Stimulated activated memory B cell treated with anti-CD40 and anti-IgM and Interleukin-4, amounts not matched to agents 10 μg/mL and 1 μg/mL and 100 μg/mL, for 72 hours (primary cell): ENCODE measurements around the gene RANBP1.

Experiments
- ATAC-seq: fragments of 150-1000 bp; cut with Tn5 transposase; 2 replicates; pipeline ENCODE4 v1.10.0; 2021
- H3K27ac Mint-ChIP-seq: one replicate; pipeline ENCODE4 v1.8.0; 2022; ENCODE audit warnings: mild to moderate bottlenecking, mixed read lengths
- H3K27me3 Mint-ChIP-seq: one replicate; pipeline ENCODE4 v1.8.0; 2022; ENCODE audit warnings: mixed read lengths
- H3K36me3 Mint-ChIP-seq: one replicate; pipeline ENCODE4 v1.8.0; 2022; ENCODE audit warnings: mixed read lengths
- H3K4me1 Mint-ChIP-seq: one replicate; pipeline ENCODE4 v1.8.0; 2022; ENCODE audit warnings: mixed read lengths
- H3K4me3 Mint-ChIP-seq: one replicate; pipeline ENCODE4 v1.8.0; 2022; ENCODE audit warnings: mild to moderate bottlenecking, moderate library complexity, mixed read lengths
- H3K9me3 Mint-ChIP-seq: one replicate; pipeline ENCODE4 v1.8.0; 2022; ENCODE audit warnings: mixed read lengths

The RANBP1 gene

DNA sequence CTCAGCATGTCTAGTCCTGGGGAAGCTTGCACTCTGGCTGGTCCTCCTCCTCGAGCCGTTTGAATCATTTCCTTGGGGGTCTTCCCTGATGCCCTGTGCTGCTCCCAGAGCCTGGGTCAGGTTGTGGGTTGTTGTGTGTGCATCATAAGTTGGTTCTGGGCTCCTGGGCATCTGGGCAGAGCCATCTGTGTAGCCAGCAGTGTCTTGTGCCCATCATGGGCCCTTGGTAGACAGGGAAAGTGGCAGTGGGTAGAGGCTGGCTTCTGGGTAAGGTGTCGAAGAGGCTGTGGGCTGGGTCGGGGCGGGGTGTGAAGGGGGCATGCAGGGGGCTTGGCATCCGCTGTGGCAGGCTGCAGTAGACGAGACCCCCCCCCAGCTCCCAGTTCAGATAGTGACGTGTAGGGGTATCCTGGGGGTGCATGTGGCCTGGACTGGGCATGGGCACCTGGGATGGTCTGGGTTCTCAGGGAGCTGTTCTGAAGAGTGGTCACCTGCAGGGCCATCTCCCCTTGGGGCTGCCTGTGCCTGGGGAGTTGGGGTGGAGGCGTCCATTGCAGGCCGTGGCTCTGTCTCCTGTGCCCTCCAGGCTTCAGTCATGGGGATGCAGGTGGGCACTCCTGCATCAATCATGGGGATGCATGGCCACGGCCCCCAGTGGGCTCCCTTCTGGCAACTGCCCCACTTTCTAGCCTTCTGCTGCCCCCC lies 8.3 kb downstream of the RANBP1 start:
- H3K4me3 Mint-ChIP-seq: no peak overlapping the region
- H3K27ac Mint-ChIP-seq: no peak overlapping the region
- no peaks in the 10 kb centered on the region for H3K9me3 Mint-ChIP-seq
- H3K4me1 Mint-ChIP-seq: peaks cover 53% of the 10 kb centered on the region
- no peak for ATAC-seq
- H3K27me3 Mint-ChIP-seq: no peaks in the 10 kb centered on the region
- peaks cover 40% of the 10 kb centered on the region for H3K36me3 Mint-ChIP-seq

DNA sequence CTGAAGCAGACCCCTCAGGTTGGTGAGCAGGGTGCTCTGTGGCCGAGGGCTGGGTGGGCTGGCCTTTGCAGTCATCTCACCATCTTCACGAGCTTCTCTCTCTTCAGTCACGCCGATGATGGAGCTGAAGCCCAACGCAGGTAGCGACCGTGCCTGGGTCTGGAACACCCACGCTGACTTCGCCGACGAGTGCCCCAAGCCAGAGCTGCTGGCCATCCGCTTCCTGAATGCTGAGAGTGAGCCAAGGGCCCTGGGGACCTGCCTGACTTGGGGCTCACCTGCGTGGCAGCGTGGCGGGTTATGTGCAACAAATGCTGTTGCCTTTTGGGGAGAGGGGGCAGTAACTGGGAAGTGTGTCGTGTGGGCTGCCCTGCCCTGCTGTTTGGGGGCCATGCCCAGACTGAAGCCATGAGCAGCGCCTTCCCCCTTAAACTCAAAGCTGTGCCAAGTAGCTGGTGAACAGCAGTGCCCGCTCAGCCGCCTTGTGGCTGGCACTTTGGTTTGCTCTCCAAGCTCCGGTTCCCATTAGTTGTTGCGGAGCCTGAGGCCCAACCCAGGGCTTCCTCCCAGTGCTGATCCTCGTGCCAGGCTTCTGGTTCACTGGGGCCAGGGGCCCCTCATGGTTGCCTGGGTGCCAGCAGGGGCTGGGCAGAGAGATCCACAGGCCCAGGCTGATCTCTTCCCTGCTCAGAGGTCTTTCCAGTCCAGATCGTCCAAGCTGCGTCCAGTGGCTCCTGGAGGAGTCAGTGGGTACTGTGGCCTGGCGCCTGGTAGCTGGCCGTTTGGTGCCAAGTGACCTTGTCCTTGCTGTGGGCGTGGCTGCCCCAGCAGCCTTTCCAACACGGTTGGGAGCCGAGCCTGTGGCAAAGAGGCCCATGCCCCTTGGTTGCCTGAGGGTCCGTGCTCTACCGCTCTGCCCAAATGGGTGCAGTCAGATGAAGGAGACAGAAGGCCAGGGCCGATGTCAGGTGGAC lies 9.6 kb downstream of the RANBP1 start:
- Mint-ChIP-seq H3K4me1 (peaks cover 47% of the 10 kb centered on the region), H3K27ac (no peak overlapping the region), H3K4me3 (no peak overlapping the region), H3K36me3 (peaks cover 40% of the 10 kb centered on the region), H3K9me3 (no peaks in the 10 kb centered on the region), H3K27me3 (no peaks in the 10 kb centered on the region)
- no peak for ATAC-seq

DNA sequence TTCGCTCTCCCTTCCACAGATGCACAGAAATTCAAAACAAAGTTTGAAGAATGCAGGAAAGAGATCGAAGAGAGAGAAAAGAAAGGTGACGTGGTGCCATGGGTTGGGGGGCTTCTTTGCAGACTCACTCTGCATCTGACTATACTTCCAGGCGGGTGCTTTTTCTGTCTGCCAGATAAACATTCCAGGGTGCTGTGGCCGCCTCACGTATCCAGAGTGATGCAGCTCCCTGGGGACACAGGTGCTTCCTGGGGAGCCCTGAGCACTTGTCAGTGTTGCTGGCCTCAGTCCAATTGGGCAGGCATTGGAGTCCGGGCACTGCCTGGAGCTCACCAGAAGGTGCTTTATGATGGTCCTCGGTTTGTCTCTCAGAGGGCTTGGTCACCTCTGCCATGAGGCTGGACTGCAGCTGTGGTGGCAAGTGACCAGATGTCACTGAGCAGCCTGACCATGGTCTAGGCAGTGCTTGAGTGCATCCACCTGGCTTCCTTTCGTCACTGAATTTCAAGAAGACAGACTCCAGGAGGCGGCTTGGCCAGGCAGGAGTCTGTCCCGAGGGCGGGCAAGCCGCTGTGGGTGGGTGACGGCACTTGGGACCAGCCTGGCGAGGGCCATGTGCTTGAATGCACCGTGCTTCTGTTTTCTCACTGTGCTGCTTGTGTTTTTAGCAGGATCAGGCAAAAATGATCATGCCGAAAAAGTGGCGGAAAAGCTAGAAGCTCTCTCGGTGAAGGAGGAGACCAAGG lies 10.6 kb downstream of the RANBP1 start:
- H3K27me3 Mint-ChIP-seq: no peaks in the 10 kb centered on the region
- no peak overlapping the region for H3K4me3 Mint-ChIP-seq
- no peak overlapping the region for H3K27ac Mint-ChIP-seq
- peaks cover 40% of the 10 kb centered on the region for H3K4me1 Mint-ChIP-seq
- H3K36me3 Mint-ChIP-seq: peaks cover 40% of the 10 kb centered on the region
- no peak for ATAC-seq
- no peaks in the 10 kb centered on the region for H3K9me3 Mint-ChIP-seq

DNA sequence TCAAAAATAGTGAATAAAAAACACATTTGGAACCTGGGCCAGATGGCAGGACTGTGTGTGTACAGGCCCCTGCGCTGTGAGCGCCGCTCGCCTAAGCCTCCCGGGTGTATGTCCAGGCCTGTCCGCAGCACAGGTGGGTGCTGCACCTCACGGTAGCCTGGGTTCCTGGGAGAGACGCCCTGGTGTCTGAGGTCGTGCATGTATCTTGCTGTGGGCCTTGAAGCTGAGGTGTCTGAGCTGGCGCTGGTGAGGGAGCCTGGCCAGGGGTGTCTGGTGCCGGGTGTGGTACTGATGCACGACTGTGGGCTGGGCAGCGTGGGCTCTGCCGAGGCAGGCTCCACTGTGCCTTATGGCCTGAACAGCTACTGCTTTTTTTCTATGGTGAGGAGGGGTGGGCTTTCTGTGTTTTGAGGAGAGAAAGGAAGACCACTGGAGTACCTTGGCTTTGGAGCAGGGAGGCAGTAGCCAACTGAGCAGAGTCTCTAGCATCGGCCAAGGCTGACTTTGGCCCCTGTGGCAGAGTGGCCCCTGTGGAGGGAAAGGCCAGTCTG lies 11.5 kb downstream of the RANBP1 start:
- Mint-ChIP-seq H3K4me1 (peaks cover 31% of the 10 kb centered on the region), H3K4me3 (no peak overlapping the region), H3K27ac (no peak overlapping the region), H3K27me3 (no peaks in the 10 kb centered on the region), H3K36me3 (peaks cover 37% of the 10 kb centered on the region), H3K9me3 (no peaks in the 10 kb centered on the region)
- no peak for ATAC-seq

DNA sequence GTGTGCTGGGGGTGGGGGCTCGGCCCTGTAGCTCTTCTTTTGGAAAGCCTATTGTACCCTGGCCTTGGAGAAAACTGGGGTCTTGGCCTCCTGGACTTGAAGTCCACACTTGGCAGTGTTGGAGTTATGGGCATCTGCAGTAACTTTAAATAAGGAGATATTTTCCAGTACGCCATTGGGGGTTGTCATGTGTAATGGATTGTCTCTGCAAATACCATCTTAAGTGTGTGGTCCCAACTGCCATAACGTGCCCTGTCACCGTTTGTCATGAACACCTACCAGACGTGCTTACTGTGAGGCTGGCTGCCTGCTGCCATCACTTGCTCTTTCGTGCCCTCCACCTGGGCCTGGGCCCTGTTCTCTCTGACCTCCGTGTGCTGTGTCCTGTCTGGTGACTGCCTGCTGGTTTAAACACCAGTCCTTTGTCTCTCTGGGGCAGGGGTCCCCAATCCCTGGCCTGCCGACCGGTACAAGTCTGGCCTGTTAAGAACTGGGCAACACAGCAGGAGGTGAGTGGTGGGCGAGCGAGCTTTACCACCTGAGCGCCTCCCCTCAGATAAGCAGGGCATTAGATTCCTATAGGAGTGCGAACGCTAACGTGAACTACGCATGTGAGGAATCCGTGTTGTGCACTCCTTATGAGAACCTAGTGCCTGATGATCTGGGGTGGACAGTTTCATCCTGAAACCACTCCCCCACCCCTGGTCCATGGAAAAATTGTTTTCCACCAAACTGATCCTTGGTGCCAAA lies 12.1 kb downstream of the RANBP1 start:
- no peak overlapping the region for H3K4me3 Mint-ChIP-seq
- no peak overlapping the region for H3K27ac Mint-ChIP-seq
- H3K4me1 Mint-ChIP-seq: peaks cover 31% of the 10 kb centered on the region
- ATAC-seq: no peak
- peaks cover 31% of the 10 kb centered on the region for H3K36me3 Mint-ChIP-seq
- H3K9me3 Mint-ChIP-seq: no peaks in the 10 kb centered on the region
- no peaks in the 10 kb centered on the region for H3K27me3 Mint-ChIP-seq

DNA sequence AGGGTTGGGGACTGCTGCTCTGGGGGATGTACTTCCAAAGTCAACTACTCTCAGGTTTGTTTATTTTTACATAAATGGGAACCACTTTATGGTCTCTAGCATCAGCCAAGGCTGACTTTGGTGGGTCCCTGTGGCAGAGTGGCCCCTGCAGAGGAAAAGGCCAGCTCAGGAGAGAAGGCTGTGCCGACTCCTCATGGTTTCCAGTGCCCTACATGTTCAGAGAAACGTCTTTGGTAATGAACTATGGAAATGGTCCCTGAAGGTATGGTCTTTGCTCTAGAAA lies 12.7 kb downstream of the RANBP1 start:
- Mint-ChIP-seq H3K4me3 (no peak overlapping the region), H3K4me1 (peaks cover 34% of the 10 kb centered on the region), H3K36me3 (peaks cover 28% of the 10 kb centered on the region), H3K9me3 (no peaks in the 10 kb centered on the region), H3K27me3 (no peaks in the 10 kb centered on the region), H3K27ac (no peak overlapping the region)
- ATAC-seq: no peak

DNA sequence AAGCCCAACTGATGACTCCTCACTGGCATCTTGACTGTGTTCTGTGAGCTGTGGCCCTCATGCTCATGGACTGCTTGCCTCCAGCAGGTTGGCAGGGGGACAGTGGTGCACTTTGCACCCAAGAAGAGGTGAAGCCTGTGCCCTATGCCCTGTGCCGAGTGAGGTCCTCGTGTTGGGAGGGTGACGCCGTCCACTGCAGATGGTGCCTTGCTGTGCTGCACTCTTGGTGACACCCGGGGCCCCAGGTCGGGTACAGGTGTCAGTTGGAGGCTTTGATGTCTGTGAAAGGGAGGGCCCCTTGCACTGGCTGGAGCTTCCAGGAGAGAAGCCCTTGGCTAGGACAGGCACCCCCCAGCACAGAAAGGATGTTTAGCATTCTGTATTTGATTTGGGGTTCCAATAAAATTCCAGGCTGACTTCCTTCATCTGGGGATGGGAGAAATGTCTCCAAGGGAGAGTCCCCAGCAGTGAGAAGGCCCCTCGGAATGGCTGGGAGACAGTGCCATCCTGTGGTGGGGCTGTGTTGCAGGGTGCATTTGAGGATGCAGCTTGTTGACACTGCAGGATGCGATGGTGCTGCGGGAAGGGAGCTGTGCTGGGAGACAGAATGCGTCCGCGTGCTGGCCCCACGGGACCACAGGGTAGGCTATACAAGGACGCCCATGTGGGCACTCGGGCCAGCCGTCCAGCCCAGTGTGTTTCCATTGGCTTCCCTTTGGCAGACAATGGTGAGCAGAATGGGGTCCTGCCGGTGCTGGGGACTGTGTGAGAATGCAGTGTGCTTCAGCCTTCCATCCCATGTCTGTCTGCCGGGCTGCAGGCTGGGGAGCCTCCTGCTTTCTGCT lies 13.2 kb downstream of the RANBP1 start:
- H3K27ac Mint-ChIP-seq: no peak overlapping the region
- peaks cover 35% of the 10 kb centered on the region for H3K4me1 Mint-ChIP-seq
- H3K9me3 Mint-ChIP-seq: no peaks in the 10 kb centered on the region
- peaks cover 24% of the 10 kb centered on the region for H3K36me3 Mint-ChIP-seq
- H3K27me3 Mint-ChIP-seq: no peaks in the 10 kb centered on the region
- H3K4me3 Mint-ChIP-seq: no peak overlapping the region
- ATAC-seq: no peak

DNA sequence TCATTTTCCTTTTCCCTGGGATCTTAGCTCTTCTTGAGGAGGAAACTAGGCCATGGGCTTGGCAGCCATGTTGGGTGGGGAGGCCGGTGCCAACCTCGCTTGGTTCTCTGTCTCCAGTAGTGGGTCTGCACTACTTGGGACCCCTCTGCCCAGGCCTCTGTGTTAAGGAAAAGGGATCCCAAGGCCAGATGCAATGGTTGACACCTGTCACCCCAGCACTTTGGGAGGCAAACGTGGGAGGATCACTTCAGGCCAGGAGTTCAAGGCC lies 13.8 kb downstream of the RANBP1 start:
- H3K4me1 Mint-ChIP-seq: peaks cover 39% of the 10 kb centered on the region
- H3K9me3 Mint-ChIP-seq: no peaks in the 10 kb centered on the region
- H3K36me3 Mint-ChIP-seq: peaks cover 21% of the 10 kb centered on the region
- no peak for ATAC-seq
- peak overlapping the region; percentile 57 for H3K27ac Mint-ChIP-seq
- no peaks in the 10 kb centered on the region for H3K27me3 Mint-ChIP-seq
- H3K4me3 Mint-ChIP-seq: no peak overlapping the region

DNA sequence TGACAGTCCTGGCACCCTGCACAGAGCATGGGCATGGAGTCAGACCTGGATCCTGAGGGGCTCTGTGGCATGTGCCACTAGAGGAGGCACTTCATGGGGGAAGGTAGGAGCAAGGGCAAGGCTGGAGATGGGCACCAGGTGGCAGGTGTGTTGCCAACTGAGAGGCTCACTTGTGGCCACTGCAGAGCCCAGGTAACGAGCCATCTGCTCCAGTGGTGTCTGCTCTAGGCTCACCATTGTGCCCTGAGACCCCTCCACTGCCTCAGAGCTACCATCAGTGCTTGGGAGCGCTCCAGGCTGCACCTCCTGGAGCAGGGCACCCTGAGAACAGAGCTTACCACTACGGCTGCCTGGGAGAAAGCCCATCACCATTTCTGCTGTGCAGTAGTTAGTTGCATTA lies 14.4 kb downstream of the RANBP1 start:
- Mint-ChIP-seq H3K4me1 (peaks cover 43% of the 10 kb centered on the region), H3K9me3 (no peaks in the 10 kb centered on the region), H3K4me3 (peak overlapping the region; percentile 75), H3K36me3 (peaks cover 14% of the 10 kb centered on the region), H3K27me3 (no peaks in the 10 kb centered on the region), H3K27ac (peak overlapping the region; percentile 57)
- no peak for ATAC-seq

DNA sequence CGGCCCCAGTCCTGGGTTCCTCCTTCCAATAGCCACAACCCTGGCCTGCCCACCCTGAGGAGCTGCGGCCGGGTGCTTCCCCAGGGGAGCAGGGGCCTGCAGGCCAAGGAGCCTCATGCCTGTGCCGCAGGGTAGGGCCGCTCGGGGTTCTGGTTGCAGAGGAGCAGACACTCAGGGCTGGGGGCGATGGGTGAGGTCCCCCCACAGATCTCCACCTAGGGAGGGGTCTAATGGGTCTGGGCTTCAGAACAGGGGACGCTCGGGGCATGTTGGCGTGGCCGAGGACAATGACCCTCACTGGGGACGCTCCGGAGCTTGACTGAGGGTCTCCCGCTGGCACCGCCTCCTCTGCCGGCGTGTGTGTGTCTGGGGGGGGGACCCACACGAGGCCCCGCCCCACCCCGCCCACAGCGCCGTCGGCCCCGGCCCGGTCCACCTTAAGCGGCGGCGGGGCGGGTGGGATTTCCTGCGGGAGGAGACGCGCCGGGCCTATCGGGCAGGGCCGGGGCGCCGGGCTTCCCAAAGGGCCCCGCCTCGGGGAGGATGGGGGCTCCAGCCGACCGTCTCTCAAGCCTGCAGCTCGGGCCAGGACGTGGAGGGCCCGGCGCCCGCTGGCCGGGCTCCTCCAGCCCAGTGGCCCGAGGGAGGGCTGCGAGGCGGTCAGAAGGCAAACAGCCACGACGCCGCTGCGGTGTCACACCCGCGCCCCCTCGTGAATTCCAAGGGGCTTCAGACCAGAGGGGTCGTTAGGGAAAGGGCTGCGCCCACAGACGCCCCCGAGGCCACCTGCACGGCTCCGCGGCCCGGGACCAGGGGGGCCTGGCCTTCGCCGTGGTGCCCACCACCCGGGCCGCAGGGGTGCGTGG lies 15.1 kb downstream of the RANBP1 start:
- ATAC-seq: peak; percentile 86
- Mint-ChIP-seq H3K36me3 (peaks cover 13% of the 10 kb centered on the region), H3K27ac (peak overlapping the region; percentile 57)

DNA sequence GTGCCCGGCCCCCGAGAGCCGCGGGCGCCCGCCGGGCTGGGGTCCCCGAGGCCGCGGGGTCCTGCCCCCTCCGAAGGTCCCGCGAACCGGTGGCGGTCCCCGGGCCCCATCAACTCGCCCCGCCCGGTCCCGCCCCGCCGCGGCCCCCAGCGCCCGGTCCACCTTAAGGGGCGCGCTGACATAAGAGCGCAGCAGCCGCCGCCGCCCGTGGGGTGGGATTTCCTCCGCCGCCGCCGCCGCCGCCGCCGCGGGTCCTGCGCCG lies 15.6 kb downstream of the RANBP1 start, which contains the start of gene ZDHHC8:
Gene ZDHHC8 (plus strand): TSS at position 208 of the 262 bp plus-strand sequence. CDS start 144 bp downstream, outside the sequence.
- Mint-ChIP-seq H3K27ac (peak within 1 kb of the TSS; percentile 57), H3K9me3 (no peaks in the 10 kb centered on the region), H3K4me1 (peaks cover 54% of the 10 kb centered on the region), H3K4me3 (peak within 1 kb of the TSS; percentile 77), H3K27me3 (no peaks in the 10 kb centered on the region), H3K36me3 (peaks cover 17% of the 10 kb centered on the region)
- peak; percentile 78 for ATAC-seq

More for the DNA sequence above, 15.1 kb downstream of the RANBP1 start:
- no peaks in the 10 kb centered on the region for H3K27me3 Mint-ChIP-seq
- H3K9me3 Mint-ChIP-seq: no peaks in the 10 kb centered on the region
- peak overlapping the region; percentile 75 for H3K4me3 Mint-ChIP-seq
- peaks cover 48% of the 10 kb centered on the region for H3K4me1 Mint-ChIP-seq

DNA sequence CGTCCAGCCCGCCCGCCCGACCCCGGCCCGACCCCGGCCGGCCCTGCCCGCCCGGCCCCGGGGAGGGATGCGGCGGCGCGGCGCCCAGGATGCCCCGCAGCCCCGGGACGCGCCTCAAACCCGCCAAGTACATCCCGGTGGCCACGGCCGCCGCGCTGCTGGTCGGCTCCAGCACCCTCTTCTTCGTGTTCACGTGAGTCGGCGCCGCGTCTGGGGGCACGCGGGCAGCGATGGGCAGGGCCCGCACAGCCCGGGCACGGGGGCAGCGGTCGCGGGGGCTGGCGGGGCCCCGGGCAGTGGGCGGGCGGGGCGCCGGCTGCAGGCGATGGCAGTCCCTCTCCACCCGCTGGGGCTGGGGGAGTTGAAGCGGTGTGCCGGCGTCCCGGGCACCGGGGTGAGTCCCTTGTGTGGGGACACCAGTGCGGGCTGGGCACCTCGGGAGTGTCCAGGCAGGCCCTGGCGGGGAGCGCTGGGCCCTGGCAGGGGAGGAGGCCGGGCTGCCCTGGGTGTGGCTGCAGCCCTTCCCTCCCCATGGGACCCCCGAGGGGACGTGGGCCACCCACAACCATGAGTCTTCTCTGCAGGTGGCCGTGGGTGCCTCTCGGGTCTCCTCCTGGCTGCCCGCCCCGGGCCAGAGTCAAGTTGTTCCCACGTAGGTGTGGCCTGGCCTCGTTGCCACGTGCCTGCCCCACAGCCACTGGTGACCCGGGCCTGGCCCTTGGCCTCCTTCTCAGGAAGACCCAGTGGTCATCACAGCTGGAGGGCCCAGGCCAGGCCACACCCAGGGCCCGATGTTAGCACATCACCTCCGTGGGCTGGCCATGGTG lies 16.2 kb downstream of the RANBP1 start:
- Mint-ChIP-seq H3K27me3 (no peaks in the 10 kb centered on the region), H3K4me3 (peak overlapping the region; percentile 77), H3K4me1 (peaks cover 57% of the 10 kb centered on the region), H3K36me3 (peaks cover 17% of the 10 kb centered on the region), H3K27ac (peak overlapping the region; percentile 35), H3K9me3 (no peaks in the 10 kb centered on the region)
- peak; percentile 0 for ATAC-seq
